GM19372 (cell line): ENCODE results near the gene CCR6.
A peak's percentile ranks its signal among the peaks of the same experiment; 100 is the strongest.

Source experiments
- ATAC-seq: cut with Tn5 transposase; IDR thresholded peaks from one replicate; pipeline ENCODE4 v1.9.1; 2021; ENCODE audit warnings: mild to moderate bottlenecking, low read depth, moderate library complexity; ENCODE audit not compliant: unreplicated experiment

The CCR6 gene

DNA sequence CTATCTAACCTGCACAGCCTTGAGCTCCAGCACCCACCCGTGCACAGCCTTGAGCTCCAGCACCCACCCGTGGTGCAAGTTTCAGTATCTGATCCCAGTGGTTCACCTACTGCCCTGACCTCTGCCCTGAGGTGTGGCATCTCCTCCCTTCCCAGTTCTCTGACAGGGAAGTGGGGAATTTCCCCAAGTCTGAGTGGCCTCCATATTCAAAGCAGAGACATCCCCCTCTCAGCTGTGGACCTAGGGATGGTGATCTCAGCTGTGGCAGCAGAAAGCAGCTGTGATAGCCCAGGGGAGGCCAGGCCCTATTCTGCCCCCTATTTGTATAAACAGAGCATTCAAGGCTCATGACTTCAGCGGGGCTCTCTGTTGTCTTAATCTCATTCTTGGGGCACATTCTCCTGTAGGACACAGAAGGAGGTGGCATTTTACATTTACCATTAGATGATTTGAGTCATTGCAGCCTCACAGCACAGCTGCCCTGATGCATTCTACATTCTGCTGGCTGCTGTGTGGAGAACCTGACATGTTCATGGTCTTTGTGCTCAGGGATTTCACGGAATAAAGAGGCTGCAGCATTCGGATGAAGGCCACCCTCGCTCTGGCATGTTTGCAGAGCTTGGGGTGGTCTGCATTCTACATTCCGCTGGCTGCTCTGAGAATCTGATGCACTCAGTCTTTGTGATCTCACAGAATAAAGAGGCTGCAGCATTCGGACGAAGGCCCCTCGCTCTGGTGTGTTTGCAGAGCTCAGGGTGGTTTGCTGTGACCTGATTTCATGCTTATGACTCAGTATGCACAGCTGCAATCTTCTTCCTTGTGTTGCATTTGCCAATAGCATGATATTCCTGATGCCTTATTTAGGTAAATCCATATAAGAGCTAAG lies 17.9 kb downstream of the CCR6 start:
- no peak for ATAC-seq

DNA sequence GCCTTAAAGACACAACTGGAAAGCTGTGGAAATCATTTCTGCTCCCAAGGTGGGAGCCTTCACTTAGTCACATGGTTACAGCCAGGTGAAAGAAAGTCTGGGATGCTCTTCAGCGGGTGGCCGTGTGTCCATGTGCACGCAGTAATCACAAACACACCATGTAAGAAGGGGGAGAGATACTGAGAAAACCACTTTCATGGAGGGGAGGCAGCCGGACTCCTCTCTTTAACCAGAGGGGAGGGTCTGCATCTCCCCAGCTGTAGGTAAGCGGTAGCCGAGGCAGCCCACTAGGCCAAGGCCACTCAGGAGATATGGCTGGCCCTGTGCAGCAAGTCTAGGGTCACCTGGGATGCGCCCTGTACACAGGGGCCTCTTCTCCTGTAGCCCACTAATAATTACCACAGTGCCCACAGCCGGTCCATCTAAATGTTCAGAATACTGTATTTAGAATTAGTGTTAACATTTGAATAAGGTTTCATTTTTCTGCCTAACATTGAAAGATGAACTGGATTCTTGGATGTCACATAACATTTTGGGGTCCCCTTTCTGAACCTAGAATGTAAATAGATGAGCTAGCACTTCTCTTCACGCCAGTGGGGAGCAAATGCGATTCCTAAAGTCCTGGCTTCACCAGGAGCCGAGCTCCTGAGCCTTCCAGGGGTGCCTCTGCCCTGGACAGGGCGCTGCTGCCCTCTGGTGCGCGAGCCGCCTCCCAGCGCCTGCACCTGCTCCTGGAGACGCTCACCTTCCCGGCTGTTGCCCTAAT lies 19.0 kb downstream of the CCR6 start:
- peak; percentile 63 for ATAC-seq

DNA sequence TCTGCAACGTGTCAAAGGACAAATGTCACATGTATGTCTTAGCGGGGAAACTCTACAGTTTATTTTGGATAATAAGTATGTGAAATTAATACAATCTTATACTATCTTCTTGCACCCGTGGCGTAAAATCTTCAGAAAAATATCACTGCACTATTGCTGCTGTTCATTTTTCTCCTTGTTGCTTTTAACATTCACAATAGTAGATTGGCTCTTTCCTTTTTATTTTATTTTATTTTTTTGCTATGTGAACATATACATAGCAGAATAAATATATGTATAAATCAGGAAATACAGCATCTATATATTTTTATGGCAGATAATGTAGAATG lies 19.5 kb downstream of the CCR6 start:
- no peak for ATAC-seq

DNA sequence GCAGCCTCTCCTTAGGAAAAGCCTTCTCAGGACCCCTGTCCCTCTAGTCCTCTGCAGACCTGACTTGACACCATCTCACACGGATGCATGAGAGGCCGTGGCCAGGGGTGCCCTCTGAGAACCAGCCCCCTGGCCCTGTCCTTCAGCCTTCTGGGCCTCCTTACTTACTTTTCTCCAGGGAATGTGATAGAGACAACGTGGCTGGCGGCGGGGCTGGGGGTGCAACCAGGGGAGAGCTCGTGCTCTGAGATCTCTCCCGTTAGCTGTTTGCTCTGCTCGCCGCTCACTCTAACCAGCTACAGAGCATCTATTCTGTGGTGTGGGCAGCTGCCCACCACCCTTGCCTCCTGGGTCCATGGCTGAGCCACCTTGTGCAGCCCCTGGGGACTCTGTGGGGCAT lies 20.1 kb downstream of the CCR6 start:
- no peak for ATAC-seq

DNA sequence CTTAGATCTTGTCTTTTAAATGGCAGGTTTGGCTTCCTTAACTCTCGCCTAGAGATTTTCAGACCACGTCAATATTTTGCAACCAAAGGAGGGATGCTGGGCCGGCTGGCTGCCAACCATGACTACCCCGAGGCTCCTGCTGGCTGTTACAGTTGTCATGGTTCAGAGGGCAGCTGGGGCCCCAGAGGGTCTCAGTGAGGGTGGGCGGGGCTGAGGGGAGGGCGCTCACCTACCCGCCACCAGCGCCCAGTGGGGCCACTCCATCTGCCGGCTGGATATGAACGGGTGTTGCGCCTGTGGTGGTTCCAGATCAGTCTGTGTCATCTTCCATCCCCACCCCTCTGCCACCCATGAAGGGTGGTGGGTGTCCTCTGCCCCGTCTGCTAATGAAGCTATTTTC lies 22.6 kb downstream of the CCR6 start:
- no peak for ATAC-seq

DNA sequence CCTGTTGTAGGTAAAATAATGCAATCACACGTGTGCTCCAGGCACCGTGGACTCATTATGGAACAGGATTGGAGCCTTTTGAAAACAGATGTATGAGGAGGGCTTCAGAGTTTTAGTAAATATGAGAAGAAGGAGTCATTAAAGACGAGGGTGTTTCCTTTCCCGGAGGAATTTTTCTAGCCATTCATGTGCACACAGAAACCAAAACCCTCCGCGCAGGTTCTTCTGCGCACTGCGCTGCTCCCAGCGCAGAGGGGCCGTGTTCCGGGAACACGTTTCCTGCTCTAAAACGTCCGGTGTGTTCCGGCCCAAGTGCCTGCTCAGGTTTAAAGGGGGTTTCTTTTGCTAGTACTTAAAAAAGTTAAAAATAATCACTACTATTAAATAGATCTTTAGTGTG lies 23.2 kb downstream of the CCR6 start:
- ATAC-seq = no peak

DNA sequence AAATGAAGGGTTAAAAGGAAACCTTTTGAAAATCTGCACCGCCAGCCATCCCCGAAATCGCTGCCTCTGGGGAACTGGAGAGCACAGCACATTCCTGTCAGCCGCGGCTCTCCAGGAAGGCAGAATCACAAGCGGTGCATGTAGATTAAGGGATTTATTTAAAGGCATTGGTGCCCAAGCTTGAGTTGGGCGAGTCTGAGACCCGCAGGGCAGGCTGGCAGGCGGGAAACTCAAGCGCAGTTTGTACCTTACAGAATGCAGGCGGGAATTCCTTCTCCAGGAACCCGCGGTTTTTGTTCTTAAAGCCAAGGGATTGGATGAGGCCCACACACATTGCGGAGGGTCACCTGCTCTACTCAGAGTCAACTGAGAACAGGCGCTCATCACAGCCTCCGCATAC lies 24.1 kb downstream of the CCR6 start:
- ATAC-seq = no peak

DNA sequence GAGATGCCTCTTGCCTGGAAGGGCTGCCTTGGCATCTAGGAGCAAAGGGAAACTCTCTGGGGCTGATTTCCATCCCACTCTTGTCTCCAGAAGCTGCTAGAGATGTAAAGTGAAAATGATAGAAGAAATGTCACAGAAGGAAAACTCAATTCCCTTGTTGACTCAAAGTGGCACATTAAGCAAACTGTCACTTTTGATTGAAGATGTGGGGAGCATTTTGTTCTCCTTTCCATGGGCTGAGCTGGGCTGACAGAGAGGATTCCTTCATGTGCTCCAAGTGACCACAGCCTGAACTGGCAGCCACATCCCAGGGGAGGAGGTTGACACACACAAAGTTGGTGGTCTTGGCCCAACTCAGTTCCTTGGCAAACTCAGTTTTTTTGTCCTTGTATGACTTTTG lies 25.1 kb downstream of the CCR6 start:
- no peak for ATAC-seq

DNA sequence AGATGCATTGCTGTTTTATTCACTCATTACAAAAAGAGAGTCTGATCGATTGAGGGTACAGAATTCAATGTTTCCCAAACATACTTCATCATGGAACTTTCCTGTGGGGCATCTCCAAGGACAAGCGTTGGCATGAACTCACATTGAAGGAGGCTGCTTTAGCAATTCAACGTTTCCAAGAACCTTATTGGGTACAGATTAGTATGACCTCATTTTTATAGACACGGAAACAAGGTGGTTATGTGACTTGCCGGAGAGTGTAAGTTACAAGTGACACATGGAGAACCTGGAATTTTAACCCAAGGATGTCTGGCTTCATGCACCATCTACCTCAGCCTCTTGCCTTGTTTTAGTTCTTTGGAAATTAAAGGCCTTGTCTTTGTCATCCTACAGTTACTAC lies 26.1 kb downstream of the CCR6 start:
- no peak for ATAC-seq

DNA sequence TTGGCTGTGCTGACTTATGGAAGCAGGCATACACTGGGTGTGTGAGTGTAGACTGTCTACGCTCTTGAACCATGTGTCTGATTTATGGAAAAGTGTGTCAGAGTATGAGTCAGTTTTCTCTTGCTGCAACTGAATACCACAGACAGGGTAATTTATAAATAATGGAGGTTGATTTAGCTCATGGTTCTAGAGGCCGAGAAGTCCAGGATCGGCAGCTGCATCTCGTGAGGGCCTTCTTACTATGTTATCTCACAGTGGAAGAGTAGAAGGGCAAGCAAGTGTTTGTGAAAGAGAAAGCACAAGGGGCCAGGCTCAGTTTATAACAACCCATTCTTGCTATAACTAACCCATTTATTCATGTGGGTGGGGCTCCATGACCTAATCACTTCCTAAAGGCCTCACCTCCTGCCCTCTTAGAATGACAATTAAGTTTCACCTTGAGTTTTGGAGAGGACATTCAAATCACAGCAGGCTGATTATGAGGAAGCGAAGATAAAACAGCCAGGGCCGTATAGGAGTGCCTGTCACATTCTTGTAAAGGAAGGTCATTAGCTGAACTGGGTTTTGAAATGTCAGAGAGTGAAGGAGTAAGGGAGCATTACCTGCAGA lies 28.1 kb downstream of the CCR6 start:
- ATAC-seq = peak; percentile 48

DNA sequence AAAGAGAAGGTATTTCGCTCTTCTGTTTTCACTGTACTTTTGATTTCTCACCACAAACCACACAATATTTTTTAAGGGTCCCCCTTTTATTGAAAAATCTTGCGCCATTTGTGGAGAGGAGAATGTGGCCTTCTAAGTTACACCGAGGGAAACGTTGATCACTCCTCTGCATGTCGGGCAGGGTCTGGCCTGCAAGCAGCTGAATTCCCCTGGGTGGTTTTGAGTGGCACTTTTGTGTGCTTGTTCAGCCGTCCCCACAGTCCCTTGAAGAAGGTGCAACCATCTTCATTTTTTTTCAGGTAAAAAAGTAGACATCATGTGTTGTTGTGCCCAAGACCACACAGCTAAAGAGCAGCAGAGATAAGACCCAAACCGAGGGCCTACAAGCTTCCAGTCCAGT lies 28.8 kb downstream of the CCR6 start:
- ATAC-seq = no peak

DNA sequence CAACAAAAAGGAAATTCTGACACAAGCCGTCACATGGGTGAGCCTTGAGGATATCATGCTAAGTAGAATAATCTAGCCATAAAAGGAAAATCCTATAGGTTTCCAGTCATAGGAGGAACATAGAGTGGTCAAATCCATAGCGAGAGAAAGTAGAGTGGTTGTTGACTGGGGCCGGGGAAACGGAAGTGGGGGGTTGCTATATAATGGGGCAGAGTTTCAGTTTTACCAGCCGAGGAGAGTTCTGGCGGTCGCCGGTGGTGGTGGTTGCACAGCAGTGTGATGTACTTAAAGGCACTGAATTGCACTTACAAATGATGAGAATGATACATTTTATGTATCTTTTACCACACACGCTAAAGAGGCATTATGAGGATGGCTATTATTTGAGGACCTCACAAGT lies 30.0 kb downstream of the CCR6 start:
- peak; percentile 42 for ATAC-seq

DNA sequence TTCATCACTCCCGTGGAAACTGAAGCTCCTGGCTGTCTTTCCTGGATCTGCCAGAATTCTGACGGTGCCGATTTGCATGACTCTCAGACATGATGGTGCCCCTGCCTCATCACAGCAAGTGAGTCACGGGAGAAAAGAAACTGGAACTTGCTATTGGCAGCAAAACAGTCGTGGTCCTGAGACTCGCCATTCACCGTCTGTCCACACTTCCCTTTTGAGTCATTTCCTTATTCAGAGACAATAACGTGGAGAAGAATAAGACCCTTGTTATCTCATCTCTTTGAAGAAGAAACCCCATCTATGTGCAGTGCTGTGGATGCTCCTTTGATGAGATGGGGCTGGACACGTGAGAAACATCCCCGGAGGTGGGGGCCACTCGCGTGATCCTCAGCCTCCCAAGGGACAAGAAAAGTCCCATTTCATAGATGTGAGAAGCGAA lies 30.6 kb downstream of the CCR6 start:
- peak; percentile 44 for ATAC-seq

DNA sequence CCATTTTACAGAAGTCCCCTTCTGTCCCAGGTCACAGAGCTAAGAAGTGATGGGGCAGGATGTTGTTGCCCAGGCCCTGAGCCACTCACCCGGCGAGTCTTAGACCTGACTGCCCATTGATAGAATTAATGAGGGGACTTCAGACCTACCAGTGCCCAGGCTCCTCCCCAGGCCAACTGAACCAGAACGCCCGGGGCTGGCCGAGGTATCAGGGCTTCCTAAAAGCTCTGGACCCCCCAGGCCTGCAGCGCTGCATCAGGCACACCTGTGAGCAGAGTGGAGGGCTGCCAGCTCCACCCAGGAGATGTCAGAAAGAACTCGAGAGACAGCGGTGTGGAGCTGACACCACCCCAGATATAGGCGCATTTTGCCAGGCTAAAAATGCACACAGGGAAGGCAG lies 31.4 kb downstream of the CCR6 start:
- no peak for ATAC-seq

DNA sequence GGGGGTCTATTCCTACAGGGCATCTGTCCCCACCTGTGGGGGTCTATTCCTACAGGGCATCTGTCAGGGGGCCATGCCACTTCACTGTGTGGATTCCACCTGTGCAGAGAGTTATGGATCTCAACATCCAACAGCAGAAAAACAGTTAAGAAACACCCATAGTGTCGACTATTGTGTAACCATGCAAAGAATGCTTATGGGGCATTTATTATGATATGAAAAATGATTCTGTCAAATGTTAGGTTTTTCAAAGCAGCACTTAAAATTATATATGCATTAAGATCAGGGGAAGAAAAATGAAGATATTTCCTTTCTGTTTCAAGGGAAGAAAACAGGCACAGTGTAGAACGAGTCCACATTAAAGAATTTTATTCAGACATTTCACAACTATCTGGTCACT lies 32.0 kb downstream of the CCR6 start:
- ATAC-seq = no peak

DNA sequence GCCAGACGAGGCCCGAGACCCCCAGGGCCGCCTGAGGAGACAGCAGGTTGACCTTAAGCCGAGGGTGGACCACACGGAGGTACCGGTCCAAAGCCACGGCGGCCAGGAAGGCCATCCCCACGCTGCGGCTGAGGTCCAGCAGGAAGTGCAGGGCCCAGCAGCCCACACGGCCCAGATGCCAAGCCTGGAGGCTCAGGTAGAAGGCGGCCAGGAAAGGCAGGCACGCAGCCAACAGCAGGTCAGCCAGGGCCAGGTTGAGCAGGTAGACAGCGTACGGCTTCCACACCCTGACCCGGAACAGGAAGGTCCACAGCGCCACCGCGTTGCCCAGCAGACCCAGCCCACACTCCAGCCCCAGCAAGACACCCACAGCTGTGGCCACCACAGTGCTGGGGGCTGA lies 34.5 kb downstream of the CCR6 start:
- no peak for ATAC-seq

DNA sequence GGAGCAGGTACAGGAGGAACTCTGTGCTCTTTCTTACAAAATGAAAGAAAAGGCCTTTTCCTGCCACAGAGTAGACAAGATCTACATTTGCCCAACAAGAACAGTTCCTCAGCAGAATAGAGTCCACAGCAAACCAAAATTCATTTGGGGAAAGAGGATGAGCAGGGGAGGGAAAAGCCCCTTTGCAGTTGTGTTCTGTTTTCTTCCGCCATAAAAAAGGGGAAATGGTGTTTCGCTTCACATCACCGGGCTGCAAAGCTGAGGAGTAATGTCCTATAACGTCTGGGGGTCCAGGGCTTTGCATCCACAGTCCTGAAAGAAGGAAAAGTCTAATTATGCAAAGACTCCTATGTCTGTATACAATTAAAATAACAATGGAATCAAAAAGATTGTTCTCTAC lies 35.0 kb downstream of the CCR6 start, which contains the start of gene GPR31:
Gene GPR31 (minus strand): TSS at position 118 of the 400 bp plus-strand sequence. CDS start 149 bp downstream, outside the sequence.
- ATAC-seq = no peak

DNA sequence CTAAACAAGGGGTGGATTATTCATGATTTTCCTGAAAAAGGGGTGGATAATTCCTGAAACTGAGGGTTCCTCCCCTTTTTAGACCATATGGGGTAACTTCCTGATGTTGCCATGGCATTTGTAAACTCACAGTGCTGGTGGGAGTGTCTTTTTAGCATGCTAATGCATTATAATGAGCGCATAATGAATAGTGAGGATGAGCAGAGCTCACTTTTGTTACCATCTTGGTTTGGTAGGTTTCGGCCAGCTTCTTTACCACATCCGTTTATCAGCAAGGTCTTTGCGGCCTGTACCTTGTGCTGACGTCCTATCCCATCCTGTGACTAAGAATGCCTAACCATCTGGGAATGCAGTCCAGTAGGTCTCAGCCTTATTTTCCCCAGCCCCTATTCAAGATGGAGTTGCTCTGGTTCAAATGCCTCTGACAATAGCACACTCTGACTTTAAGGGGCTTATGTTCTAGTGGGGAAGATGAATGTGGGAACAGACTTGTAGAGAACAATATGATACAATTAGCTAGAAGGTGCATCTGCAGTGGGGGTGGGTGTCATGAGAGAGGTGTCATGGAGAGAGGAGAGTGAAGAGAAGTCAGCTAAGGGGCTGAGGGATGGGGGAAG lies 39.1 kb downstream of the CCR6 start:
- no peak for ATAC-seq

DNA sequence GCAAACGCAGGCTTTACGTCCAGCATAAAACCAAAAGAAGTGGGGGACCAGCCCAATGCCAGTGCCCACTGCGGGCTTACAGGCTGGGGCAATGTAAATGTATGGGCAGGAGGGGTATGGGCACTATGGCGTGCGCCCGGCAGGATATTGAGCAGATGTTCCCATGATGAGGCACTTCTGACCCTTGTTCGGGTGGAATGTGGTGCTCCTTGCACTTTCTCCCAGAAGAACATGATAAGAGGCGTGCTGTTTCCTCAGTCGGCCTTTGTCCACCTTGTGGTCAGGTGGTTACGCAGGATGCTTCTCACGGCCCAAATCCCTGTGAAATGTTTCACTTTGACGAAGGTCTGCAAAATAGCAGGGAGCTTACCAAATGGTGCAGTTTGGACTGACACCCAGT lies 39.7 kb downstream of the CCR6 start:
- no peak for ATAC-seq

DNA sequence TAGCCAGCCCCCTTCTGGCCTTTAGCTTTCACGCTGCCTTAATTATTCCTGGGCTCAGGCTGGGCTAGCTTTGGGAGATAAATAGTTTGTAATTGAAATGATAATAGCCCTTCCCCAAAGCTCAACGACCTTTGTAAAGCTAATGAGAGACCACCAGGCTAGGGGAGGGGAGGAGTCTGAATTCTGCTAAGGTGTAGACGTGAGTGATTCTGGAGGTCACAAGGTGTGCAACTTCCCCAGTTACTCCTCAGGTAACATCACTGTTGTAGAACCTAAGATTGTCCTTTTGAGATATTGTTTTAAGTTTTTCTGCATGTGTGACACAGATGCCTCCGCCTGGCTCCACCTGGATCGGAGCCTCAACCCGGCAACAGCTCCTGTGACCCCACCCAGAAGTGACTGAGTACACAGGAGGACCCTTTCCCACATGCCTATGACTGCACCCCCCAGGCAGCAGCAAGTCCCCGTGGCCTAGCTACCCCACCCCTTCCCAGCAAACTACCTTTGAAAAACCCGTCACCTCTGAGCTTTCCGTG lies 40.6 kb downstream of the CCR6 start:
- ATAC-seq = no peak

DNA sequence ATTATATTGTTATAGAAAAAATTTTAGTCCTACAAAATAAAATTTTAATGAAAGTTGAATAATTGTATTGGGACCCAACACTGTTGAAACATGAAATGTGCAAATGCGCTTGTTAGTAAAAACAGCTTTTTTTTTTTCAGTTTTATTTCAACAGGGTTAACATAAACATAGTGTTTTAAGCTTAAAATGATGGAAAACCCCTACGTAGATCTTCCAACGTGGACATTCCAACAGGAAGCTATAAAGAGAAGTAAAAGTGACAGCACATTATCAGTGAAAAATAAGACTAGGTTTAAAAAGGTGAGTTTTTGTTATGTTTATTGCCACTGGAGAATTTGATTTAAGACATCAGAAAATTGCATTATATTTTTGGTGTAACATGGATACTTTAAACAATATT lies 41.4 kb downstream of the CCR6 start:
- no peak for ATAC-seq
